VCaP (cell line): Measurements from ENCODE around the gene FZR1.
A peak's percentile ranks its signal among the peaks of the same experiment; 100 is the strongest.

ENCODE experiments used
- H3K27ac ChIP-seq: fragments of 450-650 bp; 2 replicates; pipeline ENCODE4 v1.5.1; 2017
- TF ChIP-seq, protein P1 (sequence below): fragments of 450-650 bp; conservative IDR thresholded peaks from 2 replicates; pipeline ENCODE4 v1.5.1; 2017; ENCODE audit warnings: mild to moderate bottlenecking, moderate library complexity

The FZR1 gene

DNA sequence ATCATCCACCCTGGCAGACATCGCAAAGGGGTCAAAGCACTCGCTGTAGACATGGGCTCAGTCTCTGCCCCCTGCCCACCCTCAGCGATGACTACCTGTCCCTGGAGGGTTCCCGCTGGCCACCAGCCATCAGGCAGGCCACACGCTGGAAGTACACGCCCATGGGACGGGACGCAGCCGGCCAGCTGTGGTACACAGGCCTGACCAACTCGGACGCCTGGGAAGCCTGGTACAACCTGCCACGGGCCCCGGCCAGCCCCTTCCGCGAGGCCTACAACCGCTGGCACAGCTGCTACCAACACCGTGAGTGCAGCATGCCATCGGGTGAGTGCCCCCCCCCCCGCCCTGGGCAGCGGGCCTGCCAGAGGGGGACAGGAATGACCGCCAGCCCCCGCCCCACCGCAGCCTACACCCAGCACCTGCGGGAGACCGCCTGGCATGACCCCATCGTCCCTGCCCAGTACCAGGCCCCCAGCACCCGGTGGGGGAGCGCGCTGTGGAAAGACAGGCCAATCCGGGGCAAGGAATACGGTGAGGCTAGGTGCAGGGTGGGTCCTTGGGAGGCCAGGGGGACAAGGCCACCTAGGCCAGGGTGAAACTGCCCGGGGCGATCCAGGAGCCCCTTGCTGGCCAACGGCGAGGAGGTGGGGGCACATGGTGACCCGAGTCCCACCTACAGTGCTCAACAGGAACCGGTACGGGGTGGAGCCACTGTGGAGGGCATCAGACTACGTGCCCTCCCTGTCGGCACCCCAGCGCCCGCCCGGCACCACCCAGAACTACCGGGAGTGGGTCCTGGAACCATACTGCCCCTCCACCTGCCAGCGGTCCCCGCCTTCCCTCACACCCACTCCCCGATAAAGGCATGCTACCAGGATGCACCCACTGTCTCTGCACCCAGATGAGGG, 37.3 kb downstream of the FZR1 start:
- no peak overlapping the region for H3K27ac ChIP-seq
- TF ChIP-seq, protein P1, sequence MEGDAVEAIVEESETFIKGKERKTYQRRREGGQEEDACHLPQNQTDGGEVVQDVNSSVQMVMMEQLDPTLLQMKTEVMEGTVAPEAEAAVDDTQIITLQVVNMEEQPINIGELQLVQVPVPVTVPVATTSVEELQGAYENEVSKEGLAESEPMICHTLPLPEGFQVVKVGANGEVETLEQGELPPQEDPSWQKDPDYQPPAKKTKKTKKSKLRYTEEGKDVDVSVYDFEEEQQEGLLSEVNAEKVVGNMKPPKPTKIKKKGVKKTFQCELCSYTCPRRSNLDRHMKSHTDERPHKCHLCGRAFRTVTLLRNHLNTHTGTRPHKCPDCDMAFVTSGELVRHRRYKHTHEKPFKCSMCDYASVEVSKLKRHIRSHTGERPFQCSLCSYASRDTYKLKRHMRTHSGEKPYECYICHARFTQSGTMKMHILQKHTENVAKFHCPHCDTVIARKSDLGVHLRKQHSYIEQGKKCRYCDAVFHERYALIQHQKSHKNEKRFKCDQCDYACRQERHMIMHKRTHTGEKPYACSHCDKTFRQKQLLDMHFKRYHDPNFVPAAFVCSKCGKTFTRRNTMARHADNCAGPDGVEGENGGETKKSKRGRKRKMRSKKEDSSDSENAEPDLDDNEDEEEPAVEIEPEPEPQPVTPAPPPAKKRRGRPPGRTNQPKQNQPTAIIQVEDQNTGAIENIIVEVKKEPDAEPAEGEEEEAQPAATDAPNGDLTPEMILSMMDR, result no peak

DNA sequence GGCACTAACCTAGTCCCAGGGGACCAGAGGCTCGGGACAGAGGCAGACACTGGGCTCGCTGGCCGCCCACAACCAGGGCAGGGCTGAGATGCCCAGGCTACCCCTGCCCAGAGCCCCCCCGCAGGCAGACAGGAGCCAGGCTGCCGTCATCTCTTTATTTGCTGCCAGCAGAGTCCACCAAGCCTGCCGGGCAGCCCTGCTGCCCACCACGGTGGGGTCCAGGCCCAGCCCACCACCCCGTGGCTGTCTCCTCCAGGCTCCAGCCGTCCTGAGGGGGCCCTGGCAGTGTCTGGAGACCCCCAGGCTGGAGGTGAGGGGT, 37.9 kb downstream of the FZR1 start:
- TF ChIP-seq, protein P1, result no peak
- no peak overlapping the region for H3K27ac ChIP-seq

DNA sequence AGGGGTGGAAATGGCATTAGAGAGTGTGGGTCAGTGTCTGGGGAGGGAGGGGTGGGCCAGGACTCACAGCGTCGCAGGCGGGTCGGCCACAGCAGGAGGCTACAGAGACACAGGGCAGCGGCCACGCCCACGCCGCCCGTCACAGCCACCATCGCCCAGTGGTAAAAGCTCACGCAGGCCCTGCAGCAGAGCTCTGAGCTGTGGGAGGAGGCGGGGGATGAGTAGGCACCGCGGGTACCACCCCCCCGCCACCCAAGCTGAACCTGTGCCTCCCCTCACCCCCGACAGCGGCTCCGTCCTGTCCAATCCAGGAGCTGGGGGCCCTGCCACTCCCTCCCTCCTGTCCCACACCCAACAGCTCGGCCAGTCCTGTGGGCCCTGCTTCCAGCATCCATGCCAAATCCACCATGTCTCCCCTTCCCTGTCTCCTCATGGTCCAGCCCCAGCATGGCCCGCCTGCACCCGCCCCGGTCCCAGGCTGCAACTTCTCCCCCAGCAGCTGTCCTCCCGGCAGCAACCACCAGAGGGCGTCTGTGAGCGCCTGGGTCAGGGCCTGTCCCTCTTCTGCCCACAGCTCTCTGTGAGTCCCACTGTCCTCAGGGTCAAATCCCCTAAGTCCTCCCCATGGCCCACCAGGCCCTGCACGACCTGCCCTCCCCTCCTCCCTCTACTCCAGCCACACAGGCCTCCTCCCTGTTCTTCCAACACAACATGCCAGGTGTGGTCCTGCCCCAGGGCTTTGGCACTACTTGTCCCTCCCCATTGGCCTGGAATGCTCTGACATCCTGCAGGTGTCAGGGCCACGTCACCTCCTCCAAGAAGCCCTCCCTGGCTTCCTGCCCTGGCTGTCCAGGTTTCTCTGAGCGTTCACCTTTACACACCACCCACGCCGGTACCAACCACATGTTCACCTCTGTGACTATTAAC, 38.9 kb downstream of the FZR1 start:
- TF ChIP-seq, protein P1, result peak; percentile 82
- H3K27ac ChIP-seq, result no peak overlapping the region

DNA sequence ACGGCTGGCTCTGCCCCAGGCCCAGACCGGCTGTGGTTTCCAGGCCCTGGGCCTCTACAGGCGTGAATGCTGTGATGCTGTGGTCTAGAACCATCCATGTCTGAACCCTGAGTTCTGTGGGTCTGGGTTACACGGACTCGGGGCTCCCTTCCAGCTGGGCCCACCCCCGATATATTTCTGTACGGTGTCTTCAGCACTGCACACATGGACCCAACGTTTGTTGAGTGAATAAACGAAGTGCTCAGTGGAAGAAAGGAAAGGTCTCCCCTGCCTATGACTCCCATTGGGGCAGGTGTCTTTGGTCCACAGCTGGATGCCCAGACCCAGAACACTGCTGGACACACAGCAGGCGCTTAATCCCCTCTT, 39.5 kb downstream of the FZR1 start:
- no peak overlapping the region for H3K27ac ChIP-seq
- TF ChIP-seq, protein P1, result no peak

DNA sequence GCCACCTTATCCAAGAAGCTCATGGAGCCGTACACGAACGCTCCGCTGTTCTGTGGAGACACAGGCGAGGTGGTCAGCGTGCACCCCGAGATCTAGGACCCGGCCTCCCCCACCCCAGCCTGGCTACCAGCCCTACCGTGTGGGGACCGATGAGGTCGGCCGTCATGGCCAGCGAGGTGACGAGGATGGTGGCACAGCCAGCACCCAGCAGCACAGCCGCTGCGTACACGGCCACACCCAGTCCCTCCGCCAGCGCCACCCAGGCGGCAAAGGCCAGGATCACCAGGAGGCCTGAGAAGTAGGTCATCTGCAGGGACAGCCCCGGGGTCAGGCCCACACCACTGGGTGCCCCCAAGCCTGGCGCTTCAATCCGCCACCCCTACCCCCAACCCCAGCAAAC, 40.0 kb downstream of the FZR1 start:
- TF ChIP-seq, protein P1, result no peak
- no peak overlapping the region for H3K27ac ChIP-seq

DNA sequence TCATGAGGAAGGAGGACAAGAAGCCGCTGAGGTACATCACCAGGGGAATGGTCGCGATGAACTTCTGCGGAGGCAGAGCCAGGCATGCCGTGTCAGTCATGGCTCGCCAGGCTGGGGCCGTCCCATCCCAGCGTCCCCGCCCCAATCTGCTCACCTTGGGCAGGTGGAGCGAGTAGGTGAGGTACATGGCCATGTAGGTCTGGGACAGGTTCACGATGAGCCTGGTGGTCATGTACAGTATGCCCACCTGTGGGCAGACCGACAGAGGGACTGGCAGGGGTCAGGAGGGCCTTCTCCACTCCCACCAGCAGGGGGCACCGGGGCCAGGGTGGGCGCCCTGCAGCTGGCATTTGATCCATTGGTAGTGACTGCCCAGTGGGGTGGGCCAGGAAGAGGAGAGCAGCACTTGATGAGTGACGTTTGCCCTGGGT, 41.2 kb downstream of the FZR1 start:
- H3K27ac ChIP-seq, result no peak overlapping the region
- TF ChIP-seq, protein P1, result 0 out of 2 replicates have a peak, but pooled peaks have one; percentile 33

DNA sequence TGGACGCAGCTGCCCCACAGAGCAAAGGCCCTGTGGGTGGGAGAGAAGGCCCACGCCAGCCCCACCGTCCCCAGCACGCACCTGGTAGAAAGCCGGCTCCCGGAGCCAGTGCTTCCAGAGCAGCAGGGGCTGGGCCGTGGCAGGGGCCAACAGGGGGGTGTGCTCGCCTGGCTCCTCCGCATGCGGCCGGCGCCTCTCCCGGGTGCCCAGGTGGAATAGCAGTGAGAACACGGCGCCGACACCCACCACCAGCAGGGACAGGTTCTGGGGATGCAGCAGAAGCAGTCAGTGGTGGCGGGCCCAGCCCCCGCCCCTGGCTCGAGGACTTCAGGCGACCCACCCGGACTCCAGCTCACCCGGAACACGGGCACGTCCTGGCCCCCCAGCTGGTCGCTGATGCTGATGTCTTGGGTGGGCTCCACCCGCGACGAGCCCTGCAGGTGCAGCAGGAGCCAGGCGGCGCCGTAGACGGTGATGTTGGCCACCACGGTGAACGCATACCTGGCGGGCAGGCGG, 41.7 kb downstream of the FZR1 start:
- TF ChIP-seq, protein P1, result no peak
- no peak overlapping the region for H3K27ac ChIP-seq
